Pancreas (tissue), 10 donors: Measurements from ENCODE around the gene SMIM7. TPM values are rescaled to one million over a fixed set of nuclear protein-coding genes. Genes with fewer than 3 reads are reported as not detected.

Source experiments
- ATAC-seq, 4 donors: fragments of 200-7000 bp; cut with Tn5 transposase; one replicate each; pipeline versions ENCODE4 v1.8.0 to v1.9.1; 2020; ENCODE audit warnings: mild to moderate bottlenecking in 4 of 4, moderate library complexity in 4 of 4
- DNase-seq, 6 donors: peaks; one replicate each; pipeline ENCODE4 v3.0.0-alpha.2; 2020
- FAIRE-seq: peaks from 2 replicates; lab custom pipeline; 2012; peaks lifted over from hg19 to GRCh38; lab: Jason Lieb, UNC
- H3K27ac ChIP-seq, 4 donors: fragments of 200-600 bp; sonication (generic); 1 replicate in 3 of 4; 2 replicates in 1 of 4; pipeline versions ENCODE4 v1.5.0 to v1.8.0; 2020
- H3K27me3 ChIP-seq, 4 donors: fragments of 200-600 bp; one replicate each; pipeline ENCODE4 v1.8.0; 2021
- H3K36me3 ChIP-seq, 3 donors: fragments of 200-600 bp; sonication (generic) in 1 of 3; one replicate each; pipeline versions ENCODE4 v1.5.0 to v1.8.0; 2020 to 2021
- H3K4me1 ChIP-seq, 3 donors: fragments of 200-600 bp; one replicate each; pipeline ENCODE4 v1.8.0; 2021
- H3K4me3 ChIP-seq, 4 donors: fragments of 200-600 bp; sonication (generic) in 2 of 4; one replicate each; pipeline versions ENCODE4 v1.5.0 to v1.8.0; 2020 to 2021
- H3K9me3 ChIP-seq, 4 donors: fragments of 200-600 bp; one replicate each; pipeline ENCODE4 v1.8.0; 2021
- WGBS, 2 donors: extraction: QIAGEN DNeasy Blood & Tissue Kit; methylation state at CpG; one replicate each; pipeline ENCODE4 v1.1.7; 2013; 5-methylcytosine and 5-hydroxymethylcytosine counted together
- intact Hi-C, 3 donors: fragments of 100-400 bp; cut with DNase I; formaldehyde crosslinking; loops; one replicate each; pipeline versions ENCODE4 v1.11.1 to v1.14.2; 2022
- polyA plus RNA-seq, 2 donors: library from polyadenylated mRNA; stranded (reverse); fragments of 200-250 nt; gene quantifications; one replicate each; pipeline ENCODE4 v1.2.3, GENCODE V29; 2013
- total RNA-seq, 6 donors: library from RNA; stranded (reverse); fragmentation: NEBNext Ultra II Directional in 4 of 6; extraction: Animal tissue kit (Norgen Biotek cat#: 25700) in 4 of 6; gene quantifications; one replicate each; pipeline versions ENCODE4 v1.2.1 to v1.2.4, GENCODE V29; 2021 to 2023
- TF ChIP-seq, protein P1 (sequence below), 4 donors: fragments of 200-600 bp; sonication (generic) in 3 of 4; IDR thresholded peaks; one replicate each; pipeline versions ENCODE4 v1.5.0 to v1.8.0; 2021; ENCODE audit warnings: antibody characterized with exemption in 4 of 4
- donor health status: healthy with polysubstance abuse.
- donor health status: DM: no; HTN: no; CAD: no; lungs with moderate emphysema.
- donor health status: DM: no; HTN: no; CAD: no.
- donor health status: control.
- donor health status: control.
- donor health status: Bipolar disorder and iron deficiency.
- donor health status: DM: yes; HTN: yes; CAD: no.
- donor health status: DM: no; HTN: no; CAD: no.
- donor health status: DM: no; HTN: no; CAD: no.
- donor health status: DM: yes; HTN: yes; CAD: no.

Gene SMIM7
- total and polyA plus RNA-seq, 8 donors, result 34.1 to 77.8 (median 44.6) TPM

DNA sequence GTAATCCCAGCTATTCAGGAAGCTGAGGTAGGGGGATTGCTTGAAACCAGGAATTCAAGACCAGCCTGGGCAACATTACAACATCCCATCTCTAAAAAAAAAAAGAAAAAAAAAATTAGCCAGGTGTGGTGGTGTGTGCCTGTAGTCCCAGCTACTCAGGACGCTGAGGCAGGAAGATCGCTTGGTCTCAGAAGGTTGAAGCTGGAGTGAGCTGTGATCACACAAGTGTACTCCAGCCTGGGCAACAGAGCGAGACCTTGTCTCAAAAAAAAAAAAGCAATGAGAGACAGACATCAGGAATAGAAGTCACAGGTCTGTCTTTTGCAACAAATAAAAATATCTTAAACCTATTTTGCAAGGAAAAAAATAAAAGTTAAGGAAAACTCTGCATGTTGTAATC, 24.3 kb upstream of the SMIM7 start:
- no peak overlapping the region for H3K27ac ChIP-seq
- 89 to 95% methylated on average over 3 of the region's 3 CpGs for WGBS, 2 donors
- TF ChIP-seq, protein P1, sequence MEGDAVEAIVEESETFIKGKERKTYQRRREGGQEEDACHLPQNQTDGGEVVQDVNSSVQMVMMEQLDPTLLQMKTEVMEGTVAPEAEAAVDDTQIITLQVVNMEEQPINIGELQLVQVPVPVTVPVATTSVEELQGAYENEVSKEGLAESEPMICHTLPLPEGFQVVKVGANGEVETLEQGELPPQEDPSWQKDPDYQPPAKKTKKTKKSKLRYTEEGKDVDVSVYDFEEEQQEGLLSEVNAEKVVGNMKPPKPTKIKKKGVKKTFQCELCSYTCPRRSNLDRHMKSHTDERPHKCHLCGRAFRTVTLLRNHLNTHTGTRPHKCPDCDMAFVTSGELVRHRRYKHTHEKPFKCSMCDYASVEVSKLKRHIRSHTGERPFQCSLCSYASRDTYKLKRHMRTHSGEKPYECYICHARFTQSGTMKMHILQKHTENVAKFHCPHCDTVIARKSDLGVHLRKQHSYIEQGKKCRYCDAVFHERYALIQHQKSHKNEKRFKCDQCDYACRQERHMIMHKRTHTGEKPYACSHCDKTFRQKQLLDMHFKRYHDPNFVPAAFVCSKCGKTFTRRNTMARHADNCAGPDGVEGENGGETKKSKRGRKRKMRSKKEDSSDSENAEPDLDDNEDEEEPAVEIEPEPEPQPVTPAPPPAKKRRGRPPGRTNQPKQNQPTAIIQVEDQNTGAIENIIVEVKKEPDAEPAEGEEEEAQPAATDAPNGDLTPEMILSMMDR (IDR thresholded peaks at IDR 0.05), result no peak
- intact Hi-C loops, result no loop called here
- no peaks in the 10 kb centered on the region for H3K4me1 ChIP-seq
- FAIRE-seq (no peak), ATAC-seq (no peak), DNase-seq (no peak)
- H3K36me3 ChIP-seq, result no peaks in the 10 kb centered on the region
- H3K4me3 ChIP-seq, result no peak overlapping the region
- H3K9me3 ChIP-seq, result no peaks in the 10 kb centered on the region
- no peaks in the 10 kb centered on the region for H3K27me3 ChIP-seq

DNA sequence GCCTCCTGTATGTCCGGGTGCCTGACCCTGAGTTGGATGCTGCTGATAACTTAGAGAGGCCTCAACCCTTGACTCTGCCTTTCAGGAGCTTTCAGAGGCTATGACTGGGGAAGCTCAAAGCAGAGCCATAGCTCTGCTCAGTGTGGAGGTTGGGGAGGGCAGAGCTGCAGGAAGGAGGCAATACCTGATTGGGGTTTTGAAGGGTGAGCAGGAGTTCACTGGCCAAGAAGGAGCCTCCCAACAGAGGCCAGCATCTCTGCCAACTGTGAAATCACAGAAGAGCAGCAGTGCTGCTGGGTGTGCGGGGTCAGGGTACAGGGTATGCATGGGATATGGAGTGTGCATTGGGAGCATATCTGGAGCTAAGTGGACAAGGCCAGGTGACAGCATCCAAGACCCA, 22.6 kb upstream of the SMIM7 start:
- DNase-seq (no peak), ATAC-seq (no peak), FAIRE-seq (no peak)
- no peaks in the 10 kb centered on the region for H3K27me3 ChIP-seq
- WGBS, 2 donors, result 97 to 99% methylated on average over 2 of the region's 2 CpGs
- no peak overlapping the region for H3K4me3 ChIP-seq
- H3K4me1 ChIP-seq, result no peaks in the 10 kb centered on the region
- TF ChIP-seq, protein P1 (IDR thresholded peaks at IDR 0.05), result no peak
- intact Hi-C loops, result no loop called here
- no peaks in the 10 kb centered on the region for H3K36me3 ChIP-seq
- H3K9me3 ChIP-seq, result no peaks in the 10 kb centered on the region
- H3K27ac ChIP-seq, result no peak overlapping the region

DNA sequence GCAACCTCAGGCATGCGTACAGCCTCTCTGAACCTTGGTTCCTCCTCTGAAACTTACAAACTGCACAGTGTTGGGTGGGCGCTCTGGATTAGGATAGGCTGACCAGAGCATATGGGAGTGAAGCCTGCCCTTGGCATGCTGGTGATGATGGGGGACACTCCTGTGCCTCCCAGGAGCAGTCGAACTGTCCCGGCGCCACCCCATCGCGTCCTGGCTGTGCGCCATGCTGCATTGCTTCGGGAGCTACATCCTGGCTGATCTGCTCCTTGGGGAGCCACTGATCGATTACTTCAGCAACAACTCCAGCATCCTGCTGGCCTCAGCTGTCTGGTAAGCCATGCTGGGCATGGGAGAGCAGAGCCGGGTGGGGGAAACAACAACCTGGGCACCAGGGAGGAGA, 19.9 kb upstream of the SMIM7 start:
- TF ChIP-seq, protein P1 (IDR thresholded peaks at IDR 0.05), result no peak
- DNase-seq (no peak), FAIRE-seq (no peak), ATAC-seq (no peak)
- H3K4me3 ChIP-seq, result no peak overlapping the region
- intact Hi-C loops, result no loop called here
- H3K27ac ChIP-seq, result no peak overlapping the region
- WGBS, 2 donors, result 95 to 97% methylated on average over 11 of the region's 11 CpGs
- no peaks in the 10 kb centered on the region for H3K27me3 ChIP-seq
- H3K36me3 ChIP-seq, result no peaks in the 10 kb centered on the region
- H3K4me1 ChIP-seq, result no peaks in the 10 kb centered on the region
- no peaks in the 10 kb centered on the region for H3K9me3 ChIP-seq

DNA sequence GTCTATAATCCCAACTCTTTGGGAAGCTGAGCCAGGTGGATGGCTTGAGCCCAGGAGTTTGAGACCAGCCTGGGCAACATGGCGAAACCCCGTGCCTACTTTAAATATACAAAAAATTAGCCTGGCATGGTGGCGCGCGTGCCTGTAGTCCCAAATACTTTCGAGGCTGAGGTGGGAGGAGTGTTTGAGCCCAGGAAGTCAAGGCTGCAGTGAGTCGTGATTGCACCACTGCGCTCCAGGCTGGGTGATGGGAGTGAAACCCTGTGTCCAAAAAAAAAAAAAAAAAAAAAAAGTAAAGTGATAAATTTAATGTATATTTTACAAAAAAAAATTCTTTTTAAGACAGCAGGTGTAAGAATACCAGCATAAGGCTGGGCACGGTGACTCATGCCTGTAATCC, 18.6 kb upstream of the SMIM7 start:
- ATAC-seq (no peak), DNase-seq (no peak)

DNA sequence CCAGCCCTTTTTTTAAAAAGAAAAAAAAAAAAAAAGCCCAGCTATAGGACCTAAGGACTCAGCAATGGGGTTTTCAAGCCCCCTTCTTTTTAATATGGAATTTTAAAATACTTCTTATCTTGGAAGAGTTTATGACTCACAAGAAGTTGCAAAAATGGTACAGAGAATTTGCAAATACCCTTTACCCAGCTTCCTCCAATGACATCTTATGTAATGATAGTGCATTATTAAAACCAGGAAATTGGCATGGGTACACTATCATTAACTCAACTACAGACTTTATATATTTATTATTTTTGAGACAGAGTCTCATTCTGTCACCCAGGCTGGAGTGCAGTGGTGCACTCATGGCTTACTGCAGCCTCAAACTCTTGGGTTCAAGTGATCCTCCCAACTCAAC, 17.1 kb upstream of the SMIM7 start:
- H3K4me1 ChIP-seq, result no peaks in the 10 kb centered on the region
- no peak overlapping the region for H3K27ac ChIP-seq
- H3K36me3 ChIP-seq, result no peaks in the 10 kb centered on the region
- no peaks in the 10 kb centered on the region for H3K27me3 ChIP-seq
- no peak for DNase-seq
- no peaks in the 10 kb centered on the region for H3K9me3 ChIP-seq
- intact Hi-C loops, result no loop called here
- FAIRE-seq, result no peak
- TF ChIP-seq, protein P1 (IDR thresholded peaks at IDR 0.05), result no peak
- ATAC-seq, result no peak
- H3K4me3 ChIP-seq, result no peak overlapping the region

More for the DNA sequence above, 18.6 kb upstream of the SMIM7 start:
- intact Hi-C loops, result no loop called here
- WGBS, 2 donors, result 95 to 97% methylated on average over 9 of the region's 9 CpGs
- H3K36me3 ChIP-seq, result no peaks in the 10 kb centered on the region
- H3K9me3 ChIP-seq, result no peaks in the 10 kb centered on the region
- H3K4me1 ChIP-seq, result no peaks in the 10 kb centered on the region
- H3K4me3 ChIP-seq, result no peak overlapping the region
- FAIRE-seq, result no peak
- TF ChIP-seq, protein P1 (IDR thresholded peaks at IDR 0.05), result no peak
- H3K27me3 ChIP-seq, result no peaks in the 10 kb centered on the region
- H3K27ac ChIP-seq, result no peak overlapping the region
